PC-3 (cell line): ENCODE measurements around the gene STIMATE. TPM values are rescaled to one million over a fixed set of nuclear protein-coding genes. Genes with fewer than 3 reads are reported as not detected.

ENCODE experiments used
- ATAC-seq: fragments of 200-7000 bp; cut with Tn5 transposase; 2 replicates; pipeline ENCODE4 v1.9.1; 2020; ENCODE audit warnings: mild to moderate bottlenecking, moderate library complexity
- BruUV-seq: library from RNA; stranded (reverse); fragments of 400-500 nt; replicated peaks from 2 replicates; lab custom pipeline; 2021; lab: Mats Ljungman, UMichigan
- CTCF ChIA-PET: fragments of 300-600 bp; sonication (Branson Sonifier 250); formaldehyde crosslinking; loops from one replicate; lab custom pipeline; 2022; ENCODE audit warnings: antibody characterized with exemption; lab: Charles Lee
- POLR2A ChIA-PET: fragments of 300-600 bp; sonication (Branson Sonifier 250); formaldehyde crosslinking; loops from one replicate; lab custom pipeline; 2022; ENCODE audit warnings: antibody characterized with exemption; ENCODE audit not compliant: unreplicated experiment; lab: Charles Lee
- DNase-seq: peaks from one replicate; pipeline ENCODE4 v3.0.0-alpha.2; 2015
- H2AFZ ChIP-seq: fragments of 300-600 bp; sonication (generic); 2 replicates; pipeline ENCODE4 v1.6.0; 2016; ENCODE audit warnings: antibody characterized with exemption, low read length
- H3F3A ChIP-seq: fragments of 300-600 bp; sonication (generic); one replicate; pipeline ENCODE4 v1.6.0; 2017; ENCODE audit warnings: antibody characterized with exemption, low read length, control low read depth, mild to moderate bottlenecking; ENCODE audit not compliant: unreplicated experiment
- H3K27ac ChIP-seq: fragments of 300-600 bp; sonication (generic); 2 replicates; pipeline ENCODE4 v1.5.1; 2016; ENCODE audit warnings: mild to moderate bottlenecking, low read length
- H3K27me3 ChIP-seq: fragments of 300-600 bp; sonication (generic); 2 replicates; pipeline ENCODE4 v1.6.1; 2016; ENCODE audit warnings: low read length, mixed read lengths
- H3K36me3 ChIP-seq: fragments of 300-600 bp; sonication (generic); 2 replicates; pipeline ENCODE4 v1.6.1; 2016; ENCODE audit warnings: low read depth, mixed run types, low read length, mixed read lengths
- H3K4me1 ChIP-seq: fragments of 300-600 bp; sonication (generic); 2 replicates; pipeline ENCODE4 v1.5.1; 2016; ENCODE audit warnings: low read length; ENCODE audit not compliant: insufficient read depth
- H3K4me2 ChIP-seq: fragments of 300-600 bp; sonication (generic); 2 replicates; pipeline ENCODE4 v1.6.0; 2016; ENCODE audit warnings: low read length
- H3K4me3 ChIP-seq: fragments of 300-600 bp; sonication (generic); 2 replicates; pipeline ENCODE4 v1.5.1; 2016; ENCODE audit warnings: mild to moderate bottlenecking, low read length, mixed read lengths
- H3K79me2 ChIP-seq: fragments of 300-600 bp; sonication (generic); 2 replicates; pipeline ENCODE4 v1.6.1; 2017; ENCODE audit warnings: low read length, mixed read lengths
- H3K9ac ChIP-seq: fragments of 300-600 bp; sonication (generic); 2 replicates; pipeline ENCODE4 v1.6.0; 2016; ENCODE audit warnings: mild to moderate bottlenecking, low read length
- H3K9me2 ChIP-seq: fragments of 300-600 bp; sonication (generic); replicated peaks from 2 replicates; pipeline ENCODE4 v1.6.1; 2016; ENCODE audit warnings: mixed run types, low read length, mixed read lengths
- H3K9me3 ChIP-seq: fragments of 300-600 bp; sonication (generic); 2 replicates; pipeline ENCODE4 v1.6.1; 2016; ENCODE audit warnings: low read length, mixed read lengths
- H4K20me1 ChIP-seq: fragments of 300-600 bp; sonication (generic); 2 replicates; pipeline ENCODE4 v1.6.1; 2016; ENCODE audit warnings: low read length, mixed read lengths
- CTCF ChIP-seq: fragments of 300-600 bp; sonication (generic); conservative IDR thresholded peaks from 2 replicates; pipeline ENCODE4 v1.5.1; 2017; ENCODE audit warnings: antibody characterized with exemption, low read depth, mild to moderate bottlenecking, low read length
- EZH2 ChIP-seq: fragments of 300-600 bp; sonication (generic); IDR thresholded peaks from one replicate; pipeline ENCODE4 v1.6.1; 2017; ENCODE audit warnings: antibody characterized with exemption, mild to moderate bottlenecking, low read length; ENCODE audit not compliant: unreplicated experiment
- EZH2phosphoT487 ChIP-seq: fragments of 300-600 bp; sonication (generic); IDR thresholded peaks from 2 replicates; pipeline ENCODE4 v1.6.1; 2018; ENCODE audit warnings: mild to moderate bottlenecking, antibody characterized with exemption, low read length, borderline replicate concordance
- intact Hi-C: fragments of 100-400 bp; cut with micrococcal nuclease; formaldehyde crosslinking; loops from 2 replicates; pipeline ENCODE4 v1.9.0; 2023
- total RNA-seq: library from RNA; depleted of rRNA; stranded (reverse); fragments of >200 nt; gene quantifications from 2 replicates; pipeline ENCODE4 v1.2.3, GENCODE V29; 2014

STIMATE gene
- total RNA-seq, 1 experiment from 2014 or later, result 29.7 TPM

GRCh38 chr3:52844290-52844975 lies 52.9 kb downstream of the STIMATE start:
- intact Hi-C loops, result no loop called here
- BruUV-seq, result no TSS peak
- H3K4me2 ChIP-seq, result no peak overlapping the region
- no peaks in the 10 kb centered on the region for H3F3A ChIP-seq
- H3K27ac ChIP-seq, result no peak overlapping the region
- H3K4me1 ChIP-seq, result no peaks in the 10 kb centered on the region
- H3K79me2 ChIP-seq, result no peaks in the 10 kb centered on the region
- no peaks in the 10 kb centered on the region for H3K36me3 ChIP-seq
- no peaks in the 10 kb centered on the region for H4K20me1 ChIP-seq
- CTCF ChIA-PET, result no interaction called here
- no peak overlapping the region for H3K4me3 ChIP-seq
- ATAC-seq, result no peak
- H3K27me3 ChIP-seq, result no peaks in the 10 kb centered on the region
- no peak overlapping the region for H2AFZ ChIP-seq
- H3K9ac ChIP-seq, result no peak overlapping the region
- POLR2A ChIA-PET, result no interaction called here
- no peak for DNase-seq
- H3K9me3 ChIP-seq, result no peaks in the 10 kb centered on the region
- no peaks in the 10 kb centered on the region for H3K9me2 ChIP-seq
- no peak for TF ChIP-seq EZH2phosphoT487

GRCh38 chr3:52843881-52844280 lies 53.5 kb downstream of the STIMATE start:
- intact Hi-C loops, result no loop called here
- H3K9ac ChIP-seq, result no peak overlapping the region
- no peak for TF ChIP-seq EZH2
- no peak for TF ChIP-seq EZH2phosphoT487
- no peak for TF ChIP-seq CTCF
- ChIA-PET POLR2A (no interaction called here), CTCF (no interaction called here)
- DNase-seq, result no peak
- no peak overlapping the region for H2AFZ ChIP-seq
- no peaks in the 10 kb centered on the region for H3K4me1 ChIP-seq
- H3K9me3 ChIP-seq, result no peaks in the 10 kb centered on the region
- no TSS peak for BruUV-seq
- H3K27ac ChIP-seq, result no peak overlapping the region
- no peaks in the 10 kb centered on the region for H3F3A ChIP-seq
- no peak for ATAC-seq
- no peak overlapping the region for H3K4me2 ChIP-seq
- no peaks in the 10 kb centered on the region for H3K9me2 ChIP-seq
- no peaks in the 10 kb centered on the region for H3K27me3 ChIP-seq
- H3K79me2 ChIP-seq, result no peaks in the 10 kb centered on the region
- H4K20me1 ChIP-seq, result no peaks in the 10 kb centered on the region
- H3K4me3 ChIP-seq, result no peak overlapping the region
- H3K36me3 ChIP-seq, result no peaks in the 10 kb centered on the region

- H3K9ac ChIP-seq, result no peak overlapping the region
- no peaks in the 10 kb centered on the region for H3K9me2 ChIP-seq
- H3K9me3 ChIP-seq, result no peaks in the 10 kb centered on the region
- no TSS peak for BruUV-seq
- CTCF ChIA-PET, result no interaction called here
- DNase-seq, result no peak
- H3K36me3 ChIP-seq, result no peaks in the 10 kb centered on the region
- no peak for ATAC-seq
- no peaks in the 10 kb centered on the region for H3K79me2 ChIP-seq
- POLR2A ChIA-PET, result no interaction called here
- no peak overlapping the region for H3K4me3 ChIP-seq
- H2AFZ ChIP-seq, result no peak overlapping the region
- no peaks in the 10 kb centered on the region for H3F3A ChIP-seq
- intact Hi-C loops, result no loop called here
- H4K20me1 ChIP-seq, result no peaks in the 10 kb centered on the region
- H3K4me2 ChIP-seq, result no peak overlapping the region
- H3K27ac ChIP-seq, result no peak overlapping the region
- no peaks in the 10 kb centered on the region for H3K4me1 ChIP-seq
- TF ChIP-seq CTCF (no peak), EZH2phosphoT487 (no peak), EZH2 (no peak)
- no peaks in the 10 kb centered on the region for H3K27me3 ChIP-seq
Measured at GRCh38 chr3:52843108-52843865, 54.1 kb downstream of the STIMATE start.
